T-cell (primary cell): Measurements from ENCODE around the gene PUM1. TPM values are rescaled to one million over a fixed set of nuclear protein-coding genes. Genes with fewer than 3 reads are reported as not detected.

Experiments used
- ATAC-seq, 4 experiments: fragments of 200-7000 bp in 3 of 4; fragments of 150-1000 bp in 1 of 4; cut with Tn5 transposase; replicated peaks in 1 of 4; 1 replicate in 3 of 4; 2 replicates in 1 of 4; pipeline ENCODE4 v1.10.0; 2021; ENCODE audit warnings: moderate library complexity in 3 of 4, mild to moderate bottlenecking in 2 of 4, moderate number of reproducible peaks in 1 of 4
- CTCF ChIA-PET, 2 donors: fragments of 300-600 bp; sonication (Branson Sonifier 250); formaldehyde crosslinking; loops; one replicate each; lab custom pipeline; 2022; ENCODE audit warnings: antibody characterized with exemption in 2 of 2; lab: Charles Lee
- POLR2A ChIA-PET, 2 donors: fragments of 300-600 bp; sonication (Branson Sonifier 250); formaldehyde crosslinking; loops; one replicate each; lab custom pipeline; 2022; ENCODE audit warnings: antibody characterized with exemption in 2 of 2; lab: Charles Lee
- DNase-seq, 35 experiments: peaks; one replicate each; pipeline versions ENCODE4 v3.0.0 to v3.0.0-alpha.2; 2013 to 2023
- H3K27ac ChIP-seq: one replicate; pipeline ENCODE4 v1.5.1; 2013; ENCODE audit warnings: low read length
- H3K27me3 ChIP-seq, 2 experiments: replicated peaks in 1 of 2; 1 replicate in 1 of 2; 2 replicates in 1 of 2; pipeline versions ENCODE4 v1.6.1 to v1.7.0; 2013; ENCODE audit warnings: low read length in 1 of 2, mixed read lengths in 1 of 2; ENCODE audit not compliant: control insufficient read depth in 2 of 2, insufficient read depth in 2 of 2; ENCODE audit errors: extremely low read depth in 1 of 2
- H3K36me3 ChIP-seq, 2 donors: 1 replicate in 1 of 2; 2 replicates in 1 of 2; pipeline versions ENCODE4 v1.6.1 to v1.7.0; 2013; ENCODE audit warnings: low read length in 1 of 2; ENCODE audit not compliant: control insufficient read depth in 2 of 2, insufficient read depth in 1 of 2; ENCODE audit errors: extremely low read depth in 1 of 2
- H3K4me1 ChIP-seq, 2 experiments: 1 replicate in 1 of 2; 2 replicates in 1 of 2; pipeline versions ENCODE4 v1.6.1 to v1.7.0; 2013; ENCODE audit warnings: low read length in 2 of 2, mixed read lengths in 1 of 2; ENCODE audit not compliant: insufficient read depth in 2 of 2, control insufficient read depth in 1 of 2; ENCODE audit errors: extremely low read depth in 1 of 2
- H3K4me3 ChIP-seq, 2 donors: 1 replicate in 1 of 2; 2 replicates in 1 of 2; pipeline versions ENCODE4 v1.5.1 to v1.7.0; 2013; ENCODE audit warnings: mild to moderate bottlenecking in 2 of 2, low read length in 1 of 2, moderate library complexity in 1 of 2; ENCODE audit not compliant: control insufficient read depth in 1 of 2; ENCODE audit errors: extremely low read depth in 1 of 2
- H3K9me3 ChIP-seq: 2 replicates; pipeline ENCODE4 v1.7.0; 2013
- H3K27ac Mint-ChIP-seq, 2 donors: one replicate each; pipeline ENCODE4 v1.8.0; 2020 to 2021; ENCODE audit warnings: mild to moderate bottlenecking in 2 of 2, mixed read lengths in 2 of 2
- H3K27me3 Mint-ChIP-seq, 2 donors: one replicate each; pipeline ENCODE4 v1.8.0; 2021 to 2022; ENCODE audit warnings: mixed read lengths in 2 of 2
- H3K36me3 Mint-ChIP-seq: one replicate; pipeline ENCODE4 v1.8.0; 2021; ENCODE audit warnings: mixed read lengths
- H3K4me1 Mint-ChIP-seq, 3 donors: one replicate each; pipeline ENCODE4 v1.8.0; 2020 to 2022; ENCODE audit warnings: mixed read lengths in 3 of 3, mild to moderate bottlenecking in 1 of 3
- H3K4me3 Mint-ChIP-seq, 3 donors: one replicate each; pipeline ENCODE4 v1.8.0; 2020 to 2022; ENCODE audit warnings: mild to moderate bottlenecking in 3 of 3, mixed read lengths in 3 of 3, moderate library complexity in 3 of 3
- H3K9me3 Mint-ChIP-seq, 3 donors: one replicate each; pipeline ENCODE4 v1.8.0; 2020 to 2022; ENCODE audit warnings: mixed read lengths in 3 of 3
- WGBS: methylation state at CpG from one replicate; pipeline ENCODE4 v1.1.5; 2013; ENCODE audit warnings: missing lambda C conversion rate; ENCODE audit not compliant: insufficient coverage; 5-methylcytosine and 5-hydroxymethylcytosine counted together
- total RNA-seq, 35 experiments: library from RNA in 6 of 35; stranded (reverse) in 6 of 35; fragments of 120-200 nt in 1 of 35; gene quantifications; one replicate each; pipeline versions ENCODE4 v1.2.1 to v1.2.4 and lab custom pipeline; 2013 to 2026

PUM1 gene
- total RNA-seq, 5 donors from 2014 or later (not counting 1 experiment from before 2014, with no cell fraction given): 146 to 229 (median 154) TPM

DNA sequence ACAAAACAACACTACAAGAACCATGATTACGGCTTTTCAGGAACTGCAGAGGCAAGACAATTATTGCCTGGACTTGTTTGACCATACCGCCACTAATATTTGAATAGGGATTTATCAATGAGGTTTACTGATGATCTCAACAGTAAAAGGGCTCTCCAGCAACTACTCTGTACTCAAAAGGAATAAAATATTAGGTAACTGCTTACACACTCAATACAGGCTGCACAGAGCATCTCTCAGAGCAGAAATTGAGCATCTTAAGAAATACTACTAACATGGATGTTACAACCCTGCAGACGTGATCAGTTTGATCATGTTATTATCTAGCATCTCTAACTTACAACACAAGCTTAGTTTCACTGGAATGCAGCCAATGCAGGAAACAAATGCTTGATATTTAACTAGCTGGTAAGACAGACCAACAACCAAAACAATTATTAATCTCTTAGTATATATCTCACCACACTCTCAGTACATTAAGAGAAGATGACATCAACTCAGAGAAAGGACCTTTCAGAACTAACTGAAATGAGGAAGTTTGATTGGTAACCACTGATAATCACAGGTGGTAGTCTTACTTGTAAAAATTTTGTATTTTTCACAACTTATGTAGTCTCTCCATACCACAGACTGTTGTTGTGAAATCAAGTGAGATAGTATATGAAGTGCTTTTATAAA, 52.2 kb downstream of the PUM1 start:
- no peaks in the 10 kb centered on the region for H3K36me3 ChIP-seq
- H3K27ac ChIP-seq: no peak overlapping the region
- POLR2A ChIA-PET: interaction anchor here in 1 of 2 donors (0.6 kb wide), 1 partner anchor 52 kb away, joined by 4 read pairs; no protein-coding TSS in a partner anchor
- Mint-ChIP-seq H3K9me3 (no peaks in the 10 kb centered on the region), H3K4me1 (peaks cover 61 to 73% (median 72%) of the 10 kb centered on the region in 3 donors), H3K27me3 (no peaks in the 10 kb centered on the region), H3K27ac (peak overlapping the region in 1 of 2 donors; percentile 38), H3K36me3 (peaks cover 13% of the 10 kb centered on the region), H3K4me3 (peak overlapping the region in 1 of 3 donors; percentile 9)
- DNase-seq: no peak
- 78% methylated on average over 1 of the region's 3 CpGs for WGBS
- no peak for ATAC-seq
- no peaks in the 10 kb centered on the region for H3K27me3 ChIP-seq
- CTCF ChIA-PET: no interaction called here
- peaks cover 35 to 36% of the 10 kb centered on the region in 2 experiments for H3K4me1 ChIP-seq
- H3K4me3 ChIP-seq: no peak overlapping the region
- no peaks in the 10 kb centered on the region for H3K9me3 ChIP-seq

- CTCF ChIA-PET: no interaction called here
- H3K4me3 Mint-ChIP-seq: peak overlapping the region in 1 of 3 donors; percentile 43
- POLR2A ChIA-PET: interaction anchor here (0.6 kb wide), 2 partner anchors 11 to 632 kb away, joined by 3 read pairs; partner anchors contain the start of gene PEF1 (in 1 of the 2)
These were observed 53.1 kb downstream of the PUM1 start for GRCh38 chr1:31012210-31012924.

DNA sequence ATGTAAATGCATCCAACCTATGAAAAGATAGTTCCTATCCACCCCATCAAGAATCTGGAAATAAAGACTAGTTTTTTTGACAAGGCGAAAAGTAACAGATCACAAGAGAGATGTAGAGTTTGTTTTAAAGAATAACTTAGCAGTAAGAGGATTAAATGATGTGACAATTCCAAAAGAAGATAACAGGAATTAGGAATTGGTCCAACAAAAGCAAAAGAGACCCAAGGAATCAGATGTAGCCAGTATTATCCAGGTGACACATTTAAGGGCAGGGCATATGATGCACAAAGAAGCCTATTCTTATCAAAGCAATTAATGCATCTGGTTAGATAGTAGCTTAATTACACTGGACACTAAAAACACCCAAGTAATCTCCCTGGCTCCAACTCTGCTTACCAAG, 53.8 kb downstream of the PUM1 start:
- Histone ChIP-seq H3K4me3 (no peak overlapping the region), H3K36me3 (peaks cover 0 to 2% of the 10 kb centered on the region in 2 donors), H3K4me1 (peaks cover 34 to 36% of the 10 kb centered on the region in 2 experiments), H3K27ac (no peak overlapping the region), H3K27me3 (no peaks in the 10 kb centered on the region), H3K9me3 (no peaks in the 10 kb centered on the region)
- DNase-seq (no peak), ATAC-seq (no peak)
- no peaks in the 10 kb centered on the region for H3K9me3 Mint-ChIP-seq
- peaks cover 65 to 74% (median 73%) of the 10 kb centered on the region in 3 donors for H3K4me1 Mint-ChIP-seq
- peak overlapping the region in 1 of 2 donors; percentile 9 for H3K27ac Mint-ChIP-seq
- WGBS: 100% methylated on average over 1 of the region's 1 CpG
- no peaks in the 10 kb centered on the region for H3K27me3 Mint-ChIP-seq
- H3K36me3 Mint-ChIP-seq: peaks cover 17% of the 10 kb centered on the region
- CTCF ChIA-PET: no interaction called here
- H3K4me3 Mint-ChIP-seq: peak overlapping the region in 1 of 3 donors; percentile 43
- POLR2A ChIA-PET: interaction anchor here (0.6 to 0.7 kb wide), 2 partner anchors 9 to 13 kb away, joined by 3 read pairs; no protein-coding TSS in a partner anchor

More at GRCh38 chr1:31012210-31012924, 53.1 kb downstream of the PUM1 start:
- Histone ChIP-seq H3K4me3 (no peak overlapping the region), H3K36me3 (no peaks in the 10 kb centered on the region), H3K9me3 (no peaks in the 10 kb centered on the region), H3K27me3 (no peaks in the 10 kb centered on the region), H3K27ac (no peak overlapping the region), H3K4me1 (peaks cover 34 to 38% of the 10 kb centered on the region in 2 experiments)
- Mint-ChIP-seq H3K27me3 (no peaks in the 10 kb centered on the region), H3K9me3 (no peaks in the 10 kb centered on the region), H3K27ac (peak overlapping the region in 1 of 2 donors; percentile 6), H3K36me3 (peaks cover 20% of the 10 kb centered on the region), H3K4me1 (peaks cover 65 to 78% (median 76%) of the 10 kb centered on the region in 3 donors)
- ATAC-seq (no peak), DNase-seq (no peak)
- no CpG with 5 or more reads among the region's 4 CpGs for WGBS

- peaks cover 23% of the 10 kb centered on the region for H3K36me3 Mint-ChIP-seq
- no peak overlapping the region for H3K27ac ChIP-seq
- peaks cover 34 to 36% of the 10 kb centered on the region in 2 experiments for H3K4me1 ChIP-seq
- peak; percentile 65 to 77 (median 70) for ATAC-seq
- ChIA-PET POLR2A (interaction anchor here (0.5 to 0.6 kb wide), 4 partner anchors 8 to 64 kb away, joined by 3 to 4 read pairs (median 3); no protein-coding TSS in a partner anchor), CTCF (interaction anchor here (0.7 to 1.2 kb wide), 3 partner anchors 8 to 135 kb away, joined by 3 to 4 read pairs (median 3); no protein-coding TSS in a partner anchor)
- no peaks in the 10 kb centered on the region for H3K9me3 ChIP-seq
- H3K27ac Mint-ChIP-seq: peak overlapping the region; percentile 28 to 63
- no peaks in the 10 kb centered on the region for H3K27me3 ChIP-seq
- WGBS: 14% methylated on average over 1 of the region's 6 CpGs
- H3K27me3 Mint-ChIP-seq: no peaks in the 10 kb centered on the region
- peaks cover 65 to 73% (median 72%) of the 10 kb centered on the region in 3 donors for H3K4me1 Mint-ChIP-seq
- H3K36me3 ChIP-seq: peaks cover 0 to 16% of the 10 kb centered on the region in 2 donors
- H3K9me3 Mint-ChIP-seq: no peaks in the 10 kb centered on the region
- H3K4me3 ChIP-seq: no peak overlapping the region
- H3K4me3 Mint-ChIP-seq: peak overlapping the region in 1 of 3 donors; percentile 3
- DNase-seq: peak in 1 of 35 experiments; percentile 19
These were observed 55.2 kb downstream of the PUM1 start for GRCh38 chr1:31010086-31010989.

GRCh38 chr1:31007462-31007991, 58.0 kb downstream of the PUM1 start:
- H3K9me3 Mint-ChIP-seq: no peaks in the 10 kb centered on the region
- no peaks in the 10 kb centered on the region for H3K27me3 Mint-ChIP-seq
- DNase-seq (no peak), ATAC-seq (no peak)
- H3K27ac ChIP-seq: no peak overlapping the region
- peaks cover 47% of the 10 kb centered on the region for H3K36me3 Mint-ChIP-seq
- 100% methylated on average over 1 of the region's 2 CpGs for WGBS
- H3K4me1 ChIP-seq: peaks cover 23% of the 10 kb centered on the region in 2 experiments
- ChIA-PET POLR2A (interaction anchor here in 1 of 2 donors (0.6 kb wide), 1 partner anchor 9 kb away, joined by 3 read pairs; no protein-coding TSS in a partner anchor), CTCF (no interaction called here)
- H3K36me3 ChIP-seq: peaks cover 0 to 42% of the 10 kb centered on the region in 2 donors
- peak overlapping the region in 1 of 2 donors; percentile 20 for H3K27ac Mint-ChIP-seq
- H3K4me3 ChIP-seq: no peak overlapping the region
- no peaks in the 10 kb centered on the region for H3K27me3 ChIP-seq
- peaks cover 56 to 82% (median 80%) of the 10 kb centered on the region in 3 donors for H3K4me1 Mint-ChIP-seq
- H3K4me3 Mint-ChIP-seq: no peak overlapping the region
- H3K9me3 ChIP-seq: no peaks in the 10 kb centered on the region
